Heart left ventricle (tissue), 13 donors: ENCODE results near the gene GIPC3.

ENCODE experiments used
- CTCF ChIP-seq, 12 donors: fragments of 200-600 bp; sonication (generic) in 4 of 12; IDR thresholded peaks; one replicate each; pipeline versions ENCODE4 v1.5.0 to v1.8.0; 2018 to 2022; ENCODE audit warnings: antibody characterized with exemption in 12 of 12, mild to moderate bottlenecking in 5 of 12
- POLR2A ChIP-seq, 2 donors: fragments of 450-650 bp; IDR thresholded peaks; one replicate each; pipeline ENCODE4 v1.6.1; 2017; ENCODE audit warnings: antibody characterized with exemption in 2 of 2, mild to moderate bottlenecking in 2 of 2, moderate library complexity in 2 of 2
- donor health status: ischemic (EF 13 %, LVEDD 7.1; RV severe dilation, severe dysfunction).
- donor health status: DM: no; HTN: yes; CAD: no.
- donor health status: DM: no; HTN: no; CAD: no.
- donor health status: ischemic (EF 25% LVEDD 6.9; RV normal size, moderate dysfunction).
- donor health status: ischemic (EF 25% LVEDD 5.7; RV mildly dilated, moderate dysfunction).
- donor health status: ischemic (EF 35%, LVEDD 5.7; RV mildly dilated, moderate dysfunction).
- donor health status: nonischemic (EF 11% LVEDD 7.7; RV severe dilation, severe dysfunction).
- donor health status: DM: yes; HTN: yes; CAD: no.
- donor health status: PGD.
- donor health status: ischemic (EF 29% LVEDD 5.4; RV normal size, mild dysfunction).
- donor health status: nonischemic (EF 23%, LVEDD 6.1; RV moderate dilation, normal function).

- no peak for TF ChIP-seq POLR2A (IDR thresholded peaks at IDR 0.05)
- no peak for TF ChIP-seq CTCF (IDR thresholded peaks at IDR 0.05)
These were observed 49.3 kb upstream of the GIPC3 start for GRCh38 chr19:3535981-3536380.
